ENCODE measurements around the gene MED13L. TPM values are rescaled to one million over a fixed set of nuclear protein-coding genes. Genes with fewer than 3 reads are reported as not detected.
A peak's percentile ranks its signal among the peaks of the same experiment; 100 is the strongest.

Gene MED13L
- total RNA-seq, 1 donor from 2014 or later = 117 TPM

DNA sequence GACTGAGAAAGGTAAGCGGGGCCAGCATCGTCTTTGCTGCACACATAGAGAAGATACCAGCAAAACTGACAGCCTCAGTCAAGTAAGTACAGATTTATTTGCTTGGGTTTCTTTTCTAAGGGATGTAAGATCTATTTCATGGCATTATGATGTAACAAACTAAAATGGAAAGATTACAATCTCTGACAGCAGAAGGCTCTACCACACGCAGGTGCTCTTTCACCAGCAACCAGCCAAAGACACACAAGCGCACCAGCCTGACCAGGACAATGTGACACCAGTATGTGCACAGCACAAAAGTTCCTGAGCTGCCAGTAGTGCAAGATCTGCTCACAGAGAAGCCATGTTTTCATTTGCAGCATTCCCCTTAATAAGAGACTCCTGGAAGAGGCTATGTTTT, 311.1 kb downstream of the MED13L start:
- intact Hi-C loops (cut with DNase I) = no loop called here
- DNase-seq (ENCODE audit: low spot score in 2 of 2) = no peak
- Histone ChIP-seq H3K36me3 (peaks cover 64 to 80% of the 10 kb centered on the region in 2 donors), H3K4me3 (no peak overlapping the region), H3K9me3 (no peaks in the 10 kb centered on the region), H3K27me3 (no peaks in the 10 kb centered on the region), H3K27ac (no peak overlapping the region), H3K4me1 (peaks cover 0 to 8% of the 10 kb centered on the region in 2 donors)
- TF ChIP-seq, protein P1, sequence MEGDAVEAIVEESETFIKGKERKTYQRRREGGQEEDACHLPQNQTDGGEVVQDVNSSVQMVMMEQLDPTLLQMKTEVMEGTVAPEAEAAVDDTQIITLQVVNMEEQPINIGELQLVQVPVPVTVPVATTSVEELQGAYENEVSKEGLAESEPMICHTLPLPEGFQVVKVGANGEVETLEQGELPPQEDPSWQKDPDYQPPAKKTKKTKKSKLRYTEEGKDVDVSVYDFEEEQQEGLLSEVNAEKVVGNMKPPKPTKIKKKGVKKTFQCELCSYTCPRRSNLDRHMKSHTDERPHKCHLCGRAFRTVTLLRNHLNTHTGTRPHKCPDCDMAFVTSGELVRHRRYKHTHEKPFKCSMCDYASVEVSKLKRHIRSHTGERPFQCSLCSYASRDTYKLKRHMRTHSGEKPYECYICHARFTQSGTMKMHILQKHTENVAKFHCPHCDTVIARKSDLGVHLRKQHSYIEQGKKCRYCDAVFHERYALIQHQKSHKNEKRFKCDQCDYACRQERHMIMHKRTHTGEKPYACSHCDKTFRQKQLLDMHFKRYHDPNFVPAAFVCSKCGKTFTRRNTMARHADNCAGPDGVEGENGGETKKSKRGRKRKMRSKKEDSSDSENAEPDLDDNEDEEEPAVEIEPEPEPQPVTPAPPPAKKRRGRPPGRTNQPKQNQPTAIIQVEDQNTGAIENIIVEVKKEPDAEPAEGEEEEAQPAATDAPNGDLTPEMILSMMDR (IDR thresholded peaks at IDR 0.05) = no peak

DNA sequence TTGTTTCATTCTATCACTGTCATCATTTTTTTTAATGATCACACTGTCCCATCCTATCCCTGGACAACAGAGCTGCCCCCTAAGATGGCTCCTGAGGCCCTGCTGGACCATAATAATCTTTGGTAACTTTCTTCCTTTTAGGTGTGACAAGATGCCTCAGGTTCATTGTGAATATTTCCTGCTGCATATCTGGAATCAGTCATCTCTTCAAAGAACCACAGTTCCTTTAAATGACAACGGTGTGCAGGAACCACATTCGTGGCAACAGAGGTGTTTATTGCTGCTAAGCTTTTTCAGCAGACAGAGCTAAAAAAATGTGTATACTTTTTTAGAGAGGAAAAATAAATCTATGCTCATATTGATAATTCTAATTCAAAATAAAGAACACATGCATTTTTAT, 312.9 kb downstream of the MED13L start:
- Histone ChIP-seq H3K4me3 (no peak overlapping the region), H3K4me1 (peaks cover 0 to 8% of the 10 kb centered on the region in 2 donors), H3K27ac (no peak overlapping the region), H3K27me3 (no peaks in the 10 kb centered on the region), H3K9me3 (no peaks in the 10 kb centered on the region), H3K36me3 (peaks cover 68 to 84% of the 10 kb centered on the region in 2 donors)
- intact Hi-C loops (cut with DNase I) = no loop called here
- TF ChIP-seq, protein P1 (IDR thresholded peaks at IDR 0.05) = no peak
- no peak for DNase-seq (ENCODE audit: low spot score in 2 of 2)

DNA sequence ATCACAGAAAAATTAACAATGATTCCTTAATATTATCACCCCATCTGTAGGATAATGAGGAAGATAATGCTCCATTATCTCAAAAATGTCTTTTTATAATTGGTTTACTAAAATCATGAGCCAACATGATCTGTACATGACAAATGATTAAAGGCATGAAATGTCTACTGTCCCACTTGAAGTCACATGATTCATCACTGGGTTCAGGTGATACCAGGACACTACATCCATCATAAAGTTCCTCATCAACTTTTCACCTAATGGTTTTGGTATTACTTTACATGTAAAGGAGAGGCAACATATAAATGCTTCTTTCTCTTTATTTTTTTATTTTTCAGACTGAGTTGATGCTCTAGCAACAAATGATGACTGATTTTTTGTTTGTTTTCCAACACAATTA, 313.3 kb downstream of the MED13L start:
- Histone ChIP-seq H3K27me3 (no peaks in the 10 kb centered on the region), H3K9me3 (no peaks in the 10 kb centered on the region), H3K27ac (no peak overlapping the region), H3K4me3 (no peak overlapping the region), H3K4me1 (peaks cover 0 to 8% of the 10 kb centered on the region in 2 donors), H3K36me3 (peaks cover 64 to 80% of the 10 kb centered on the region in 2 donors)
- TF ChIP-seq, protein P1 (IDR thresholded peaks at IDR 0.05) = no peak
- DNase-seq (ENCODE audit: low spot score in 2 of 2) = no peak
- intact Hi-C loops (cut with DNase I) = no loop called here

DNA sequence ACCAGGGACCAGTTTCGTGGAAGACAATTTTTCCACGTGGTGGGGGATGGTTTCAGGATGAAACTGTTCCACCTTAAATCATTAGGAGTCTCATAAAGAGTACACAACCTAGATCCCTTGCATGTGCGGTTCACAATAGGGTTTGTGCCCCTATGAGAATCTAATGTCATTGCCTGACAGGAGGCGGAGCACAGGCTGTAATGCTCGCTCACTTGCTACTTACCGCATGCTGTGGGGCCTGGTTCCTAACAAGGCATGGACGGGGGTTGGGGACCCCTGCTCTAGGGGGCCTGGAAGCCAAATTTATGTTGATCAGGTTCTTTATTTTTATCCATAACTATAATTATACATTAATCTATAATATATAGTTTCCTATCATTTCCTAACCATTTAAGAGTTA, 315.3 kb downstream of the MED13L start:
- Histone ChIP-seq H3K36me3 (peaks cover 60 to 74% of the 10 kb centered on the region in 2 donors), H3K4me1 (peaks cover 0 to 8% of the 10 kb centered on the region in 2 donors), H3K27ac (peak overlapping the region; percentile 22 to 46), H3K9me3 (no peaks in the 10 kb centered on the region), H3K4me3 (no peak overlapping the region), H3K27me3 (no peaks in the 10 kb centered on the region)
- intact Hi-C loops (cut with DNase I) = no loop called here
- DNase-seq (ENCODE audit: low spot score in 2 of 2) = no peak
- TF ChIP-seq, protein P1 (IDR thresholded peaks at IDR 0.05) = no peak

DNA sequence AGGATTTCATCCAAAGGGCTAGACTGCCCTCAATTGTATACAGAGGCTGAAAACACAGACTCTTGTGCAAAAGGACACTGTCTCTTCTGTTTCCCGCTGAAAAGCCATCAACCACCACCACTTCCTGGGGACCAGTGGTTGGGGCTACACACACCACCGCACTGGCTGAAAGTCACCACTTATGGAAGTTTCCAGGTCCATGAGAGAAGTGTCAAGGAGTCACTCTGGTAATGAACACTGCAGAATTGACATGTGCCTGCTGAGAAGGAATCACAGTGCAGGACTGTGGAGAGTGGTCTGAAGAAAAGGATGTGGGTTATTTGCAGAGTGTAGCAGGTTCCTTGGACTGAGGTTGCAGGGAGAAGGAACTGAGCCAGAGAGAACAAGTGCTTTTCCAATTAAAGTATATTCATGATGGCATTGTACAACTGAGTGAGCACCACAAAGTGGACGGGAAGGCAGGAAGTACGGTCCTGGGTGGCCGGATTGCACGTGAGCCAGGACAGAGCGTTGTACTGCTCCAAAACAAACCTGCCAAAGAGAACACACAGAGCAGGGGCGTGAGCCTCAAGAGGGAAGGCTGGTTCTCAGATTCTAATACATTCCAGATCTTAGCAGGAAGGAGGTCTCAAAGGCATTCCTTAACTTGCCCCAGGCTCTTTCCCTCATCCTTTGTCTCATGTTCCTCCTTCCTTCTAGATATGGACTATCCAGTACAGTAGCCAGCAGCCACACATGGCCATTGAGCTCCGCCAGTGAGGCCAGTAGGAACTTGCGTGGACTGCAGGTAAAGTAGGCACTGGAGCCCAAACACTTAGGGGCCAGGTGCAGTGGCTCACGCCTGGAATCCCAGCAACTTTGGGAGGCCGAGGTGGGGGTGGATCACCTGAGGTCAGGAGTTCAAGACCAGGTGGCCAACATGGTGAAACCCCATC, 316.4 kb downstream of the MED13L start:
- Histone ChIP-seq H3K27ac (peak overlapping the region; percentile 37 to 42), H3K4me1 (peaks cover 0 to 8% of the 10 kb centered on the region in 2 donors), H3K27me3 (no peaks in the 10 kb centered on the region), H3K4me3 (no peak overlapping the region), H3K36me3 (peaks cover 57 to 70% of the 10 kb centered on the region in 2 donors), H3K9me3 (no peaks in the 10 kb centered on the region)
- TF ChIP-seq, protein P1 (IDR thresholded peaks at IDR 0.05) = no peak
- intact Hi-C loops (cut with DNase I) = no loop called here
- no peak for DNase-seq (ENCODE audit: low spot score in 2 of 2)

Data from ascending aorta (tissue), 2 donors.